Natural killer cell treated with Interleukin-12 subunit alpha and Interleukin-12 subunit beta and Interleukin-15 and Interleukin-18, amount 100 ng/mL, for 72 hours (primary cell): ENCODE measurements around the gene GPR68. TPM values are rescaled to one million over a fixed set of nuclear protein-coding genes. Genes with fewer than 3 reads are reported as not detected.
"Not testable (repeated sequence)": the region's sequence is repeated elsewhere in the genome, so short reads cannot be mapped to it uniquely, and the experiment has no call there.

Experiments used
- ATAC-seq, 2 donors: fragments of 150-1000 bp; cut with Tn5 transposase in 1 of 2; sonication (Bioruptor Pico), chemical (Tn5 transposase) in 1 of 2; 2 replicates each; pipeline ENCODE4 v1.10.0; 2021
- DNase-seq: peaks from one replicate; pipeline ENCODE4 v3.0.0; 2022; ENCODE audit warnings: low spot score
- H3K27ac Mint-ChIP-seq, 2 donors: 1 replicate in 1 of 2; 2 replicates in 1 of 2; pipeline ENCODE4 v1.8.0; 2022; ENCODE audit warnings: mixed read lengths in 2 of 2, mild to moderate bottlenecking in 1 of 2, moderate library complexity in 1 of 2
- H3K27me3 Mint-ChIP-seq, 2 donors: 1 replicate in 1 of 2; 2 replicates in 1 of 2; pipeline ENCODE4 v1.8.0; 2022; ENCODE audit warnings: mixed read lengths in 2 of 2
- H3K36me3 Mint-ChIP-seq: one replicate; pipeline ENCODE4 v1.8.0; 2022; ENCODE audit warnings: mixed read lengths
- H3K4me1 Mint-ChIP-seq, 2 donors: 1 replicate in 1 of 2; 2 replicates in 1 of 2; pipeline ENCODE4 v1.8.0; 2022; ENCODE audit warnings: low read depth in 2 of 2, mixed read lengths in 2 of 2, mild to moderate bottlenecking in 1 of 2
- H3K4me3 Mint-ChIP-seq: one replicate; pipeline ENCODE4 v1.8.0; 2022; ENCODE audit warnings: mixed read lengths
- H3K9me3 Mint-ChIP-seq: 2 replicates; pipeline ENCODE4 v1.8.0; 2022; ENCODE audit warnings: mixed read lengths
- total RNA-seq, 2 donors: library from RNA; stranded (reverse); gene quantifications; one replicate each; pipeline ENCODE4 v1.2.3, GENCODE V29; 2022

Gene GPR68
- total RNA-seq, 2 donors from 2014 or later: 17.4 to 30.2 TPM

DNA sequence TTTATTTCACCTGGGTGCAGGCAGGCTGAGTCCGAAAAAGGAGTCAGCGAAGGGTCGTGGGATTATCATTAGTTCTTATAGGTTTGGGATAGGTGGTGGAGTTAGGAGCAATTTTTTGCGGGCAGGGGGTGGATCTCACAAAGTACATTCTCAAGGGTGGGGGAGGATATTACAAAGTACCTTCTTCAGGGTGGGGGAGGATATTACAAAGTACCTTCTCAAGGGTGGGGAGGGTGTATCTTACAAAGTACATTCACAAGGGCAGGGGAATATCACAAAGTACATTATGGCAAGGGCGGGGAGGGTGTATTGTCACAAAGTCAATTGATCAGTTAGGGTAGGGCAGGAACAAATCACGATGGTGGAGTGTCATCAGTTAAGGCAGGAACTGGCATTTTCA is 43.7 kb downstream of the GPR68 start:
- not testable (repeated sequence) for DNase-seq, H3K9me3 Mint-ChIP-seq, H3K27ac Mint-ChIP-seq, H3K27me3 Mint-ChIP-seq, ATAC-seq
- H3K4me1 Mint-ChIP-seq: peaks cover 19 to 25% of the 10 kb centered on the region in 2 donors
- peaks cover 32% of the 10 kb centered on the region for H3K36me3 Mint-ChIP-seq
- peak overlapping the region; percentile 0 for H3K4me3 Mint-ChIP-seq

DNA sequence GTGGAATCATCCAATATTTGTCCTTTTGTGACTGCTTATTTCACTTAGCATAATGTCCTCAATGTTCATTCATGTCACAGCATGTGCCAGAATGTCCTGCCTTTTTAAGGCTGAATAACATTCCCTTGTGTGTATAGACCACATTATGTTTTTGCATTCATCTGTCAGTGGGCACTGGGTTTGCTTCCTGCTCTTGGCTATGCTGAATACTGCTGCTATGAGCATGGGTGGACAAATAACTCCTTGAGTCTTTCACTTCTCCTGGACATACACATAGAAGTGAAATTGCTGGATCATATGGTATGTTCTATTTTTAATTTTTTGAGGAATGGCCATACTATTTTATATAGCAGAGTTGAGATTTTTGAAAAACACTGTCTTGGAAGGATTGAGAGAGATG is 46.9 kb downstream of the GPR68 start:
- H3K36me3 Mint-ChIP-seq: peaks cover 24% of the 10 kb centered on the region
- DNase-seq (no peak), ATAC-seq (no peak)
- H3K4me1 Mint-ChIP-seq: peaks cover 17 to 22% of the 10 kb centered on the region in 2 donors
- no peaks in the 10 kb centered on the region for H3K27me3 Mint-ChIP-seq
- H3K4me3 Mint-ChIP-seq: no peak overlapping the region
- H3K27ac Mint-ChIP-seq: peak overlapping the region; percentile 9 to 10
- H3K9me3 Mint-ChIP-seq: no peaks in the 10 kb centered on the region

GRCh38 chr14:91195881-91196280 is 48.6 kb downstream of the GPR68 start:
- DNase-seq (no peak), ATAC-seq (no peak)
- H3K27me3 Mint-ChIP-seq: no peaks in the 10 kb centered on the region
- H3K36me3 Mint-ChIP-seq: peaks cover 29% of the 10 kb centered on the region
- H3K4me1 Mint-ChIP-seq: peaks cover 16 to 20% of the 10 kb centered on the region in 2 donors
- H3K4me3 Mint-ChIP-seq: no peak overlapping the region
- no peaks in the 10 kb centered on the region for H3K9me3 Mint-ChIP-seq
- no peak overlapping the region for H3K27ac Mint-ChIP-seq

- H3K27ac Mint-ChIP-seq: no peak overlapping the region
- peaks cover 12 to 17% of the 10 kb centered on the region in 2 donors for H3K4me1 Mint-ChIP-seq
- DNase-seq (no peak), ATAC-seq (no peak)
- peaks cover 23% of the 10 kb centered on the region for H3K36me3 Mint-ChIP-seq
- no peaks in the 10 kb centered on the region for H3K9me3 Mint-ChIP-seq
- H3K27me3 Mint-ChIP-seq: no peaks in the 10 kb centered on the region
- no peak overlapping the region for H3K4me3 Mint-ChIP-seq
Measured at GRCh38 chr14:91193069-91193468, 51.4 kb downstream of the GPR68 start.

DNA sequence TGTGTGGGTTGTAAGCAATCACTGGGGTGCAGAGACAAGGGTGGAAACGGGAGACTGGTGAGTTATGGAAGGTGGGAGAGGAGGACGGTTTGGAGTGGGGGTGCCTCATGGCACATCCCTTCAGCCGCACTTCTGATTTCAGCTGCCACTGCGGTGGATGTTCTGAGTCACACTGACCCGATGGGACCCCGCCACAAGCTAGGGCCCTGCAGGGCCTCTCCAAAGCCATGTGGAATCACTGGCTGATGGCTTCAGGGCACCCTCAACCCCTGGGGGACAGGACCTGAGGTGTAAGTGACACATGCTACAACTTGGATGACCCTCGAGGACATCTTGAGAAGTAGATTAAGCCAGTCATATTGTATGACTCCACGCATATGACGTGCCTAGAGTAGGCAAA is 53.7 kb downstream of the GPR68 start:
- peaks cover 17% of the 10 kb centered on the region for H3K36me3 Mint-ChIP-seq
- DNase-seq: no peak
- no peak overlapping the region for H3K4me3 Mint-ChIP-seq
- H3K27ac Mint-ChIP-seq: peak overlapping the region; percentile 2 to 69
- H3K27me3 Mint-ChIP-seq: no peaks in the 10 kb centered on the region
- peaks cover 12 to 17% of the 10 kb centered on the region in 2 donors for H3K4me1 Mint-ChIP-seq
- no peak for ATAC-seq
- H3K9me3 Mint-ChIP-seq: no peaks in the 10 kb centered on the region

DNA sequence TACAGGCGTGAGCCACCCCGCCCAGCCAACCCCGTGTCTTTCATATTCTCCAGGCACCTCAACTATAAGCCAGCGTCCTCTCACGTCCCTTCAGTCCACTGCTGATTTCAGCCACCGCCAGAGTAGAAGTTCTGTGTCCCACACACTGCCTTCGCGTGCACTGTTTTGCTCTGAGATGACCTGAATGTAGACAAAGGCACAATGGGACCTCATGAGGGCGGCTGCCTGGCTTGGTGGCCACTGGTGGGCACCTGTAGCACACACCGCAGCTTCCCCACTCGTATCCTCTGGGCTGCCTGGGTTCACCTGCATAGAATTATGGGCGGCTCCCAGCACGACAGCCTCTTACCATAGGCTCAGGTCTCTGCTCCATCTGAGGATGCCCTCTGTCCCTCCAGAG is 57.2 kb downstream of the GPR68 start:
- DNase-seq (no peak), ATAC-seq (no peak)
- no peak overlapping the region for H3K4me3 Mint-ChIP-seq
- peaks cover 17% of the 10 kb centered on the region for H3K36me3 Mint-ChIP-seq
- H3K27ac Mint-ChIP-seq: no peak overlapping the region
- no peaks in the 10 kb centered on the region for H3K9me3 Mint-ChIP-seq
- no peaks in the 10 kb centered on the region for H3K27me3 Mint-ChIP-seq
- peaks cover 0 to 6% of the 10 kb centered on the region in 2 donors for H3K4me1 Mint-ChIP-seq

GRCh38 chr14:91186515-91187066 is 57.9 kb downstream of the GPR68 start:
- ATAC-seq (no peak), DNase-seq (no peak)
- Mint-ChIP-seq H3K27me3 (no peaks in the 10 kb centered on the region), H3K4me3 (no peak overlapping the region), H3K27ac (no peak overlapping the region), H3K36me3 (peaks cover 13% of the 10 kb centered on the region), H3K9me3 (no peaks in the 10 kb centered on the region), H3K4me1 (peaks cover 0 to 6% of the 10 kb centered on the region in 2 donors)

DNA sequence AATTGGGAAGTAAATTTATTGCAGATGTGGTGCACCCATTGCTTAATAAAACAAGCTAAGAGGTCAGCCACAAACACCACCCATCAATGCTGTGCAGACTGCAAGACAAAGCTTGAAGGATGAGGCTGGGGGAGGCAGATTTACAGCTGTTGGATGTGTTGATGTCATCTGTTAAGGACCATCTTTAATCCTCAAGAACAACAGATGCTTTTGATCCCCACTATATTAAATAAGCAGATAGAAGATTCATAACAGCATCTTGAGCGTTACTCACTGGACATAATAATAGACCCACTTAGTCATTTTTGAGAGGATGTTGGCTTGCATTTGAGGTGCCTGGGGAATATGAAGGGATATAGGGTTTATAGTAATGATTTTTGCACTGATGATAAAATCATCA is 58.8 kb downstream of the GPR68 start:
- Mint-ChIP-seq H3K36me3 (peaks cover 8% of the 10 kb centered on the region), H3K27ac (no peak overlapping the region), H3K27me3 (no peaks in the 10 kb centered on the region), H3K9me3 (no peaks in the 10 kb centered on the region), H3K4me3 (no peak overlapping the region), H3K4me1 (peaks cover 0 to under 1% of the 10 kb centered on the region in 2 donors)
- no peak for DNase-seq
- ATAC-seq: no peak

DNA sequence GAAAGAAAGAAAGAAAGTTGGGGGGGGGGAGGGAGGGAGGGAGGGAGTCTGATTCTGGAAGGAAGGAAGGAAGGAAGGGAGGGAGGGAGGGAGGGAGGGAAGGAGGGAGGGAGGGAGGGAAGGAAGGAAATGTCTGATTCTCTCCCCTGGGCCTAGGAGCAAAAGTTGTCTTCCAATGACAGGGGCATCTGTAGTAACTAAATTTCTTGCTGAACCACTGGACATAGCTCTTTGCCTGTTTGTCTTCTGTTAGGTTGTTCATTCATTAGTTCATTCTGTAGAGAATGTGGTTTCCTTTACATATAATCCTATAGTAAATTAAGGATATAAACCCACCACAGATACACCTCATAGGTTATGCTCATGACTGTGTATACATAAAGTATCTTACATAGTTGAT is 59.9 kb downstream of the GPR68 start:
- ATAC-seq (no peak), DNase-seq (no peak)
- Mint-ChIP-seq H3K36me3 (peaks cover 4% of the 10 kb centered on the region), H3K27ac (no peak overlapping the region), H3K4me1 (no peaks in the 10 kb centered on the region), H3K9me3 (no peaks in the 10 kb centered on the region), H3K4me3 (no peak overlapping the region), H3K27me3 (no peaks in the 10 kb centered on the region)

GRCh38 chr14:91182753-91183152 is 61.8 kb downstream of the GPR68 start:
- not testable (repeated sequence) for DNase-seq, H3K4me1 Mint-ChIP-seq, H3K36me3 Mint-ChIP-seq, ATAC-seq, H3K4me3 Mint-ChIP-seq, H3K27ac Mint-ChIP-seq, H3K9me3 Mint-ChIP-seq, H3K27me3 Mint-ChIP-seq

Other genes with a start within 250 kb of the GPR68 start
- 10 to 100 TPM; 20.5 to 47.5 TPM for gene RPS6KA5, start 184.1 kb downstream of the GPR68 start, total RNA-seq
- gene DGLUCY, start 130.6 kb downstream of the GPR68 start, total RNA-seq: 10 to 100 TPM; 28.4 to 78.3 TPM
- gene CCDC88C, start 173.1 kb upstream of the GPR68 start, total RNA-seq: 100 to 1,000 TPM; 103 to 175 TPM